ENCODE data around the gene EML6.
"Not testable (repeated sequence)": the region's sequence is repeated elsewhere in the genome, so short reads cannot be mapped to it uniquely, and the experiment has no call there.

Gene EML6

DNA sequence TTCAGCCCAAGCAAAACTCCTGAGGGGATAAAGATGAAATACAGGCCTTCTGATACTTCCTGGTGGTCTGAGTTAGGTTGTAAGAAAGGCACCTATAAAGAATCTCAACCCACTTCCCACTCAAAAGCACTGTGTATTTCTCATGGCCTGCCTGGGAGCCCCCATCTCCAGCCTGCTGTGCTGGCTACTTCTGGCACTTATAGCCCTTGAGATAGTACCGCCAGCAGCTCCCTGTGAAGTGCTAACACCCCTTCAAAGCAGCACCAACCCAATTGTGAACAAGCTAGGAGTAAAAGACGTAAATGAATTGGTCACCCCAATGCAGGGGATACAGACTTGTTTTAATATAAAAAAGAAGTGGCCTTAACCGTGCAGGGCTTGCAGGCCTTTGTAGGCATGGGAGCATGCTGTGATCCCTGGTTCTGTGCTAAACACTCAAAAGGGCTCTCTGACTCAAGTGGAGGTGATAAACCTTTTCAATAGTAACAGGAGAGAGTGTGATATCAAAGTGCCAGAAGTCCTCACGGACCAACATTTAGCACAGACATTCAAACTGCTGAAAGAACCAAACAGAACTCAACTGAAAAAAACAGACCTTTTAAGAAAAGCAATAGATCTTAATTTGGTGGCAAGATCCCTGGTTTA lies 246.0 kb downstream of the EML6 start:
- no peak for DNase-seq

DNA sequence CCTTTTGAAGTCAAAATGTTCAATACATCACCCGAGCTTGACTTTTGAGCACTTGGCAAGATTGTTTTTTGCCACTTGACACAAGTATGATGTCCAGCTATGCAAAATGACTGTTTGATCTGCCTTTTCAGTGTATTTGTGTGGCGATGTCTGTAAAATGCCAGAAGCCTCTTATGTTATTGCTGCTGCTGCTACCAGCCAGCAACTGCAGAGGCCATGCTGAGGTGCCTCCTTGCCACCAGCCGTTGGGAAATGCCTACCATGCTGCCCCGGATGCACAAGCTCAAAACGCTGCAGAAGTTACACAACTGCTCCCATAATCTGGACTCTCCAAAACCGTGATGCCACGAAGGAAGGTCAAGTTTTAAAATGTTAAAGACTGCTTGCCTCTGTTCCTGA lies 246.5 kb downstream of the EML6 start:
- no peak for DNase-seq

GRCh38 chr2:54975175-54975574 lies 251.7 kb downstream of the EML6 start:
- no peak for DNase-seq

DNA sequence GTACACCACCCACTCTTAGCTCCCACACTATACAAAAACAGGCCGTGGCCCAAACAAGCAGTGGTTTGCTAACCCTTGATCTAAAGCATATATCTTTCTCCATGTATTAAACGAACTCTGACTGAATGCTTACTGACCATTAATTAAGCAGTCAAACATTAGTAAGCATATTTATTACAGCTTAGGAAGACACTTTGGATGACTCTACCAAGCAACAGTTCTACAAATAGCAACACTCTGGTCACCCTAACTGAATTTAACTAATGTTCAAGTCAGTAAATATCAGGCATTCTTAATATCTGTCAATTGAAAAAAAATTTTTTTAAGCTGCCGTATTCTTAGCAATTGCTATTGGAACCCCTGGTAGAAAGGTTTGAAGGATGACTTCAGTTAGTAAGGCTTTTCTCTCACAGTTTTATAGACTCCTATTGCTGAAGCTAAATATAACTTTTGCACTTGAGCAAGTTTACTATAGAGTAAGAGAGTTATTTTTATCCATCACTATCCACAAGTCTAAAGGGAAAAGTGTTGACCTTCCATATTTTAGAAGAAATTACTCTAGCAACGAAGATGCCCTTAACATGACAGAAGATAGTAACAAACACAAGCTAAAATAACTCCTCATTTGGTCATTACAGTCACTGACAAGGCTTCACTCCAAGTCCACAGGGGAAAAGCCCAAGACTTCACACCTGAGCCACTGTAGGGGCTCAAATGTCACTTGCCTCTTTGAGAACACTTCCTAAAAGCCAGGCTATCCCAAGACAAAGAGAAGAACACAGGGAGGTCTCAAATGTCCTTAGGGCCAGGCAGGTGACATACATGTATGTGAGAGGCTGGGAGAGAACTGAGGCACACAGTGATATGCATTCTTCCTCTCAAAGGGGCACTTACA lies 252.4 kb downstream of the EML6 start:
- DNase-seq: no peak

- no peak for DNase-seq
These were observed 253.7 kb downstream of the EML6 start for GRCh38 chr2:54977149-54977548.

DNA sequence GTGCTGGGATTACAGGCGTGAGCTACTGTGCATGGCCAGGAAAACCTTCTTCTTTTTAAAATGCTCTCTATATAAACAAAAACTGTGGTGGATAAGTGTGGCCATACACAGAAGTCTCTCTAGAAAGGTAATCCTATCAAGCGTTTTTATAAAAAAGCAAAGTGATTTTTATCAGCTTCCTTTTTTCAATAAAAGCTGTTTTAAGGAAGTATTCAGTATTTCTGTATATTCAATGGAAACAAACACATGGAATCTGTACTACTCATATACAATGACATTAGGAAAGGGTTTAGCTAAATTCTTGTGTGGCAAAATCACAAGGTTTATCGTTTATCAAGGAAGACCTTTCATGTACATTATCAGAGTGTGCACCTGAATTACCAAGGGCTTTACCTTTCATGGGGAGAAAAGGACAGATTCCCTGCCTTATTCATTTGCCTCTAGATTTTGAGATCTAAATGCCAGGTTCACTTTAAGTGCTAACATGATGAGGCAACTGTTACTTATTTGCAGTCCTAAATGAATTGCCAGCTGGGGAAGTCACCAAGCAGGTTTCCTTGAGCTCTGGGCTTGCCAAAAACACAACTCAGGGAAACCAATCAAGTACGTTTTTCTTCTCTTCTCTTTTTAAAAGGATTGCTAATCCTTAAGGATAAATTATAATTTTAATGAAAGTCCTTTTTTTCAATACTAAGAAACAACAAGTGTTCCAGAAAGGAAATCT lies 256.0 kb downstream of the EML6 start:
- DNase-seq: no peak

DNA sequence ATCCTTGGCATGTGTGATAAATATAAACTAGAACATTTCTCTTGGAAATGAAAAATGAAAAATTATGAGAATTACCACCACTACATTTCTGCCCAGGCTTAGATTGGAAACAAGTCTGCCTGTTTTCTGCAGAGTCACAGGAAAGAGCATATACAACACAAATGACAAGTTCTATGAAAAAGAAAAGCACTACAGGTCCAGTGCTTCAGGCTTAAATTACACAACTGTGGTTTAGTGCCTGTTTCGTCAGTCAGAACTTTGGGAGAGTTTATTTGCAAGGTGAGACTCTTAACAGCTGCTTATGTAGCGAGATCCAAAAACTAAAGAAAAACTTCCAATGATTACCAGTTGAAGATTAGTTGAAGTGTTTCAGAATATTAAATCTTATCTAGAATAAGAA lies 257.9 kb downstream of the EML6 start:
- no peak for DNase-seq

GRCh38 chr2:54983345-54984220 lies 260.1 kb downstream of the EML6 start:
- no peak for DNase-seq

- DNase-seq: no peak
These were observed 261.0 kb downstream of the EML6 start for GRCh38 chr2:54984476-54984875.

GRCh38 chr2:54986264-54986663 lies 262.8 kb downstream of the EML6 start:
- no peak for DNase-seq

- DNase-seq: no peak
These were observed 265.1 kb downstream of the EML6 start for GRCh38 chr2:54988612-54989011.

DNA sequence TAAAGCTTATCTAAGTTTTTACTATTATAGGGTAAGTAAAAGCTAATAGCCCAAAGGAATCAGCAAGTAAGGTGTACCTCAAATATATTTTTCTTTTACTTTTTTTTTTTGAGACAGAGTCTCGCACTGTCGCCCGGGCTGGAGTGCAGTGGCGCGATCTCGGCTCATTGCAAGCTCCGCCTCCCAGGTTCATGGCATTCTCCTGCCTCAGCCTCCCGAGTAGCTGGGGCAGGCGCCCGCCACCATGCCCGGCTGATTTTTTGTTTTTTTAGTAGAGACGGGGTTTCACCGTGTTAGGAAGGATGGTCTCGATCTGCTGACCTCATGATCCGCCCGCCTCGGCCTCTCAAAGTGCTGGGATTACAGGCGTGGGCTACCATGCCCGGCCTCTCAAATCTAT lies 267.2 kb downstream of the EML6 start:
- not testable (repeated sequence) for DNase-seq

DNA sequence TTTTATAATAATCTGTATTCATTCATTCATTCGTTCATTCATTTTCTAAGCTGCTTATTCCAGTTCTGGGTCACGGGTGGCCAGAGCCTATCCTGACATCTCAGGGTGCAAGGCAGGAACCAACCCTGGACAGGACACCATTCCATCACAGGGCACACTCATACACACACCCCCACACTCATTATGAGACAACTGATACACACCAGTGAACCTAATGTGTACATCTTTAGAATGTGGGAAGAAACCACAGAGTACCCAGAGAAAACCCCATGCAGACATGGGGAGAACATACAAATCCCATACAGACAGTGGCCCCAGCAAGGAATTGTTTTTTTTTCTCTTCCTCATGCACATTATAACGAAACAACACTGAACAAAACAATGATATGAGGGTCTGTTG lies 272.1 kb downstream of the EML6 start:
- no peak for DNase-seq

DNA sequence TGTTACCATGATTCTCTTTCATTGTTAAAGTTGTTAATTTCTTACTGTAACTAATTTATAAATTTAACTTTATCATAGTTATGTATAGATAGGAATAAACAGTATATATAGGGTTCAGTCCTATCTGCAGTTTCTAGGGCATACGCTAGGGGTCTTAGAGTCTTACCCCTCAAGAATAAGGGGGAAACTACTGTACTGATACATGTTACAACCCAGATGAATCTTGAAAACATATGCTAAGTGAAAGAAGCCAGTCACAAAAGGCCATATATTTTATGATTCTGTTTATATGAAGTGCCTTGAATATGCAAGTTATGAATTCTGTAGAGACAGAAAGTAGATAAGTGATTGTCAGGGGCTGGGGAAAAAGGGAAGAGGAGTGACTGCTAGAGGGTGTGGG lies 274.4 kb downstream of the EML6 start:
- no peak for DNase-seq

- DNase-seq: no peak
These were observed 275.7 kb downstream of the EML6 start for GRCh38 chr2:54999182-54999581.

GRCh38 chr2:55000341-55000740 lies 276.9 kb downstream of the EML6 start:
- DNase-seq: no peak

GRCh38 chr2:55001716-55002115 lies 278.3 kb downstream of the EML6 start:
- DNase-seq: no peak

- DNase-seq: no peak
These were observed 280.5 kb downstream of the EML6 start for GRCh38 chr2:55003706-55004639.

DNA sequence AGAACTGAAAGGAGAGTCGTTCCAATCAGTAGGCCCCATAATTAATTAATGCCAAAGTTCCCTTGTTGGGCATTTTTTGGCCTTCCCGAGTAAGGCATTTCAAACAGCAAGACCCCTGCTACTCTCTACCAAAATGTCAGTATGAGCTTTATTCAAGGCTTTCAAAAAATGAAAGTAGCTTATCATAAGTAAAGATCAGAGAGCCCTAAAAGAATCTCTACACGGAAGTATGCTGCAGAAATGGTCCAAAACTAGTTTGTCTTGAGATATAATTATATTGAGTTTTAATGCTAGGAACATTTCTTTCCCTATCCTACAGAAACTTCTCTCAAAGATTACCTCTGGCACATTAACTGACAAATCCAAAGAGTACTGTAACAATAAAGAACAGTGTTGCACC lies 282.8 kb downstream of the EML6 start:
- no peak for DNase-seq

DNA sequence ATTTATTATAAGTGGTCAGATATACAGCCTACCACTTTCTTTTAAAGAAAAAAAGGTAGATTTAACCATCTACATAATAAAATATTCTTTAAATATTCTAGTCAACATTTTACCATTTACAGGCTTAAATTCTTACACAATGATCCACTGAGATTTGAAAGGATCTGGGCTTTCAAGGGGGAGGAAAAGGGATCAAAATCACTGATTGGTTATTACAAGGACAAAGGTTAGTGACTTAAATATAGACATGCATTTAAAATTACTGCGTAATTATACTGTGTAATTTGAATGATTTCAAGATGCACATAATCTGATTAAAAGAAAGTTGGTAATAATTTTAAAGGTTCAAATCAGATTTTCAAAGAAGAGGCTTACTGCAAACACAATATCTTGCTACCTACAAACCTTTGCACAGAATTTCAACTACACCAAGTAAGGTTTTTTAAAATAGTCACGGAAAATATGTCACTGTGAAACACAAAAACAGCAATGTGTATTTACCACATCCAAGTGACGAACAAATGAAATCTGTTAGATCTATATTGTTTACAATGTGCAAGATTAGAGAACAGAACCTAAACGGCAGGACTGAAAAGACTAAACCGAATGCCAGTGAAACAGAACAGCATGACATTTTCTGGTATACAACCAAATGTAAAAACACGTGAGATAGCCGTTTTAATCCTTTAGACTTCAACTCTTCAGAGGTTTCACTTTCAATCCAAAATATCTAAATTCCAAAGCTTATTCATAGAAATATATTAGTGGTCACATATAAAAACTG lies 286.0 kb downstream of the EML6 start:
- DNase-seq: no peak

DNA sequence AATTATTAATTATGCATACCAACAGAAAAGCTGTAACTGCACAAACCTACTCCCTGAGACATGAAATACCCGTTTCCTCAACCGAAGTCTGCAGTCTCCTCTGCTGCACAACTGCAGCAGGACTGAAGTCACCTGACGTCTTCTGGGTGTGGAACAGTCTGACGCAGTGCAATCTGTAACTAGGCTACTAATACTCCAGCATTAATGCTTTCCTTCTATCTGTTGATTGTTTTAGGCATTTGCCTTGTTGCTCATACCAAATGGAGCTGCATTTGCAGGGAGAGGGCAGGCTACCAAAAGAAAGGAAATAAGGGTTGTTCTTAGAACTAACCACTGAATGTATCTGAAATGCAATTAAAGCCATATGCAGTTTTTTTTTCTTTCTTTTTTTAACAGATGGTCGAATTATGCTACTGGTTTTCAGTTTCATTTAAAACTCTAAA lies 286.7 kb downstream of the EML6 start:
- DNase-seq: peak; percentile 45
